HG02943 (cell line): Measurements from ENCODE around the gene TRIM67.
"Not testable (repeated sequence)": the region's sequence is repeated elsewhere in the genome, so short reads cannot be mapped to it uniquely, and the experiment has no call there.

Experiments used
- ATAC-seq: cut with Tn5 transposase; IDR thresholded peaks from one replicate; pipeline ENCODE4 v1.9.1; 2021; ENCODE audit warnings: mild to moderate bottlenecking, low read depth, moderate library complexity; ENCODE audit not compliant: unreplicated experiment

The TRIM67 gene

DNA sequence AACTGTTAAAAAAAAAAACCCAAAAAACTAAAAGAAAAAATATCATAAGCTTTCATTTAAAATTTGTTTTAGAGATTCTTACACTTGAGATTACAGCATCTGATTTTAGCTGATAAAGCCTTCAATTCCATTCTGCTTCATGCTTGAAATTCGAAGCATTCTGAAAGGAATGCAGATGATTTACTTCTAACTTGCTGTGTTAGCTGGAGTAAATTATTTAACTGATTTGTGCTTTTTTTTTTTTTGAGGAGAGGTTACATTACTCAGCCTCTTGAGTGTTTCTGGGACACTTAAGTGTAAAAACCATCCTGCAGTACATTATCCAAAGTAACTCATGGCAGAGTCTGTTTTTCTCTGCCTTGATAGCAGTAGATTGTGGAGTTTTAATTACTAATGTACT, 4.5 kb upstream of the TRIM67 start:
- no peak for ATAC-seq

DNA sequence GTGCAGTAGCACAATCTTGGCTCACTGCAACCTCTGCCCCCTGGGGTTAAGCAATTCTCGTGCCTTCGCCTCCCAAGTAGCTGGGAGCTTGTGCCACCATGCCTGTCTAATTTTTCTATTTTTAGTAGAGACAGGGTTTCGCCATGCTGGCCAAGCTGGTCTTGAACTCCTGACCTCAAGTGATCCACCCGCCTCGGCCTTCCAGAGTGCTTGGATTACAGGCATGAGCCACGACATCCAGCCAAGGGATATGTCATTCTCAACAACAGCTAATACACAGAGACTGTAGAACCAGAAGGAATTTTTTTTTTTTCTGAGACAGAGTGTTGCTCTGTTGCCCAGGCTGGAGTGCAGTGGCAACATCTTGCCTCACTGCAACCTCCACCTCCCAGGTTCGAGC, 3.7 kb upstream of the TRIM67 start:
- not testable (repeated sequence) for ATAC-seq

DNA sequence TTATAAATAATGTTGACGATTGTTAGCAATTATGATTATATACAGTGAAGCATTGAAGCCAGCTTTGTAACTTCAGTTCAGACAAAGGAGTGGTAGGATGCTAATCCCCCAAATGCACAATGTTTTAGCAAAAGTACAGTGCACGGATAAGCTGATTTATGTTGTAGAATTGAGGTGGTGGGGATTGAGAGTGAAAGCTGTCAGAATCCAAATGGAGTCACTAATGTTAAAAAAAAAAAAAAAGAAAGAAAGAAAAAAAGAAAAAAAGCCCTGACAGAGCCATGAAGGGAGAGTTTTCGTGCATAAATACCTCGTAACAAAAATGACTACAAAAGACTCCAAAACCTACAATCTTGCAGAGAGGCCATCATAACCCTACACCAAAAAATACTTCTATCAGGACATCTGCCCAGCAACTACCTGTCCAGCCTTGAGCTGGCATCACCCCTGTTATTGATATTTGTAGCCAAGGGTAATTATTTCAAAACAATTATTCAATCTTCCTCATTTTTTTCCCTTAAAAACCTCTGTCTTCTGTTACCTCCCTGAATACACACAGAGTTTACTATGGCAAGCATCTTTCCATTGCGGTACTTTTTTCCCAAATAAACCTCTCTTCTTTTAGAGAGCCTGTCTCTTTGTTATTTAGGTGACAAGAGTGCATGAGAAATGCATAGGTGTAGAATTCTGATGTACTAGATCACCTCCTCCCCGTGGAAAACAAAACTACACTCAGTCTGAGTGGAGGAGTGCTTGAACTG, 2.5 kb upstream of the TRIM67 start:
- ATAC-seq: no peak

DNA sequence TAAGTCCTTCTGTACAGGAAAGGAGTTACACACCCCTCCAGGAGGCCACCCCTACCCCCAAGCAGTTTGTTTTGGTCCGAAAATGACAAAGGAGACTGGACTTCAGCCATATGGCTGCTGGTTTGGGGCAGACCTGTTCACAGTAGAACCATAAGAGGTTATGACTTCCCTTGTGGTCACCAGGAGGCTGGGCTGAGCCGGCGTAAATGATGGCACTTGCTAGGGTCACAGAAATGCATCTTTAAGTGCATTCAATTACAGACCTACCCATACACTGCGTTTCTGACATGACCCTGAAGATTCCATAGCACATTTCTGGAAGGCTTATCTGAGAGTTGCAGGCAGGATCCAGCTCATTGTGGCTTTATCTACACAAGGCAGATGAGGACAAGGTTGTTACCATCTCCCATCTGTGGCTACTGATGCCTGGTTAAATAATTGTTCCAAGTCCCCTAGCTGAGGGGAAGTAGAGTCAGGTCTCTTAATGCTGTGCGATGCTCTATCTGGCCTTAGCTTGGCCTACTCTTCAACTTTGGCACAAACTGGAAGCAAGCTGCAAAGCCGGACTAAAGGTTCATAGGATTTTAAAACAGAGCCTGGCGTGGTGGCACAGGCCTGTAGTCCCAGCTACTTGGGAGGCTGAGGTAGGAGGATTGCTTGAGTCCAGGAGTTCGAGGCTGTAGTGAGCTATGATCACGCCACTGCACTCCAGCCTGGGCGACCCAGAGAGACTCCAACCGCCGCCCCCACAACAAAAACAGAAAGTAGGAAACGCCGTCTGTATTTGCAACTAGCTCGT, 1.7 kb upstream of the TRIM67 start:
- ATAC-seq: no peak

DNA sequence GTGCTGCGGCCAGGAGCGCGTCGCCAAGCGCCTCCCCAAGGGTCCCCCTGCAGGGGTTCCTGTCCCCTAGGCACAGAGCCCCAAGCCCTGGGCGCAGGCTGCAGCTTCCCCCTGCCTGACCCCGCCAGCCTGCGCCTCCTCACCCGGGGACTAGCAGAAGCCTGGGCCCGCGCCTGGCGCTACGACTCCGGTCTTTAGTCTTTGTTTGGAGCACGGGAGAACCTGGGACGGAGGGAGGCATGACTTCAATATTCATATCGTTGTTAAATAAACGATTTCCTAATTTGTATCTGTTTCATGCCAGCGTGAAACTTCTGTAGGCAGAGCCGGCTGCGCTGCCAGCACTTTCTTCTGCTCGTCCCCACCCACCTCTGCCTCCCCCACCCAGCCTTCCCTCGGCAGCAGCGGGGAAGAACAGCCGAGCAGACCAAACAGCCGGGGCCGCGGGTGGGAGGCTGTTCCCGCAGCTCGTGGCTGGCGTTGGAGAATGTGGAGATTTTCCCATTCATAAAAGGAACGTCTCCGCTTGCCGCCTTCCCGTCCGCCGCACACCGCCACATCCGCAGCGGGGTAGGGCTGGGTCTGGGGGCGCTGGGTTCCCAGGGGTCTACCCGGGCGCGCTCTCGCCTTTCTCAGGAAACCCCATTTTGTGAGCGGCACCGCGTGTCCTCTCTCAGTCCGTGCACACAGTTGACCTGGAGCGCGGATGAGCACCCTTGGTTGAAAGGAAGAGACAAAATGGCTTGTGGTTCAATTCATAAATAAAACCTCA, 777 bp upstream of the TRIM67 start:
- no peak for ATAC-seq

DNA sequence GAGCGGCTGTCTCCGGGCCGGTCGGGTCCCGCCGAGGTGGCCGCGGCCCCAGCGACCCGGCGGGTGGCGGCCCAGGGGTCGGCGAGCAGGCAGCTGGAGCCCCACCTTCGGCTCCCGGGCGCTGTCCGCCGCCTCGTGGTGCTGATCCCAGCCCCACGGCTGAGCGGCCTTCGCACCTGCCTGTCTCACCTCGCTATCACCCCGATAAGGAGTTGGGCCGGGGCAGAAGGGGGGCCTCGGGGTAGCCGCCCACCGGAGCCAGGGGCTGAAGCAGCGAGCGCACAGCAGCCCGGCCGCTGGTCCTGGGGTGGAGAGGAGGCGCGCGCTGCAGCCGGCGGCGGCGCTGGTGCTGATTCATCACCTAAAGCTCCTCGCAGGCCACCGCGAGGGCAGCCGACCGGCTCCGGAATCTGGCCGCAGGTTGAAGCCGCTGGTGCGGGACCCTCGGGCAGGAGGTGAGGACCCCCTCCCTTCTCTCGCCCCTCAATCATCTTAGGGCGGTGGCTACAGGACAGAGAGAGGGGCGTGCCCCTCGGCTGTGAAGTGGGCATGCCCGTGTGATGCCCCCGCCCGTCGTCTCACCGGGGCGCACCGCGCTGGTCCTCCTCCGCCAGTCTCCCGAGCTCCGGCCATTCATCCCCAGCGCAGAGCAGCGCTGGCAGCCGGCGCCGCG, 575 bp downstream of the TRIM67 start:
- no peak for ATAC-seq

DNA sequence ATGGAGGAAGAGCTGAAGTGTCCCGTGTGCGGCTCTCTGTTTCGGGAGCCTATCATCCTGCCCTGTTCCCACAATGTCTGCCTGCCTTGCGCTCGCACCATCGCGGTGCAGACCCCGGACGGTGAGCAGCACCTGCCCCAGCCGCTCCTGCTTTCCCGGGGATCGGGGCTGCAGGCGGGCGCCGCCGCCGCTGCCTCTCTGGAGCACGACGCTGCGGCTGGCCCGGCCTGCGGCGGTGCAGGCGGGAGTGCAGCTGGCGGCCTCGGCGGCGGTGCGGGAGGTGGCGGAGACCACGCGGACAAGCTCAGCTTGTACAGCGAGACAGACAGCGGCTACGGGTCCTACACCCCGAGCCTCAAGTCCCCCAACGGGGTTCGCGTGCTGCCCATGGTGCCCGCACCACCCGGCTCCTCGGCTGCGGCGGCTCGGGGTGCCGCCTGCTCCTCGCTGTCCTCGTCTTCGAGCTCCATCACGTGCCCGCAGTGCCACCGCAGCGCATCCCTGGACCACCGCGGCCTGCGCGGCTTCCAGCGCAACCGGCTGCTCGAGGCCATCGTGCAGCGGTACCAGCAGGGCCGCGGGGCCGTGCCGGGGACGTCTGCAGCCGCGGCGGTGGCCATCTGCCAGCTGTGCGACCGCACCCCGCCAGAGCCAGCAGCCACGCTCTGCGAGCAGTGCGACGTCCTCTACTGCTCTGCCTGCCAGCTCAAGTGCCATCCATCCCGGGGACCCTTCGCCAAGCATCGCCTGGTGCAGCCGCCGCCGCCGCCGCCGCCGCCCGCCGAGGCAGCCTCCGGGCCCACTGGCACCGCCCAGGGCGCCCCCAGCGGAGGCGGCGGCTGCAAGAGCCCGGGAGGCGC, 1.3 kb downstream of the TRIM67 start:
- ATAC-seq: no peak

DNA sequence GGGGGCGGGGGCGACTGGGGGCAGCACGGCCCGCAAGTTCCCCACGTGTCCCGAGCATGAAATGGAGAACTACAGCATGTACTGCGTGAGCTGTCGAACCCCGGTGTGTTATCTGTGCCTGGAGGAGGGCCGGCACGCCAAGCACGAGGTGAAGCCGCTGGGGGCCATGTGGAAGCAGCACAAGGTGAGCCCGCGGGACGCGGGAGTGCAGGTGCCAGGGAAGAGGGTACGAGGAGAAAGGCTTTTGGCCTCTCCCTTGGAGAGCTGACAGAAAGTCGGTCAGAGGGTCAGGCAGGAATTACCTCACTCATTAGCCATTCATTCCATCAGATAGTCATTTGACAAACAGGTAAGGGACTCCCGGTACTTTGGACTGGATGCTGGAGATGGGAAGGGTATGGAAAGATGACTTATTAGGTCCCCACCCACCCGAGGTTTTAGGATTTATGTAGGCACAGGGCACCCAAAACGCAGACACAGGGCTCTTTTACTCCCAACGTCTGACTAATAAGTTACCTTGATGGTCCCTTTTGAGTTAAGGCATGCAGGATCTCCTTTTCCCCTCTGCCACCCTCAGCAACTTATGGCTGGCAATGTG, 2.1 kb downstream of the TRIM67 start:
- no peak for ATAC-seq

DNA sequence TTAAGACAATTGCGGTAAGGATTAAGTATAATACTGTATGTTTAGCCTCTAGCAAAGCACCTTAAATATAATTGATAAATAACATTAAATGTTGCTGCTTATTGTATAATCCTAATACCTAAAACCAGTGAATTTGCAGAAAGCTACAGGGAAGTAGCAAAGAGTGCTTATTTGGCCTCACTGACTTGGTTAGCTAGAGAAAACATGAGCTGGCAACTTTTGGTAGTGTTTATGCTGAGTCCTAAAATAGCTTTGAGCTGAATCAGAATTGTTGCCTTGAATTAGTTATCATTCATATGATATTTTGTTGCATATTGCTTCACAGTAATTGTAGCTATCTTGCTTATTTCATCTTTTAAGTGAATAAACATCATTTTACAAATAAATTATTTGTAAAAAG, 3.5 kb downstream of the TRIM67 start:
- no peak for ATAC-seq

DNA sequence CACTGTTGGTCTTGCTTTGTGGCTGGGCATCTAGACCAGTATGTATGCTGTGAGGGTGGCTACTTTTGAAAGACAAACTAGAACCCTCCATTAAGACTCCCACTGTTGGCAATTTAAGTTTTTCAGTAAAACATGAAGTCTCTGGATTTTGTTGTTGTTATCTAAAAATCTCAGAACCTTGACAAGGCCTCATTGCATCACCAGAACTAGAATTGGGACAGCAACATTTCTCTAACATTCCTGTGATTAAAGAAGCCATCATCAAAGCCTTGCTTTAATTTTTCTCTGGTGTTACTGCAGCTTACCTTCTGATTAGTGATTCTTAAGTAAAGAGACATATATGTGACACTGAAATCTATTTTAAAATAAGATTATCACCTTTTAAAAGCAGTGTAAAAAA, 4.5 kb downstream of the TRIM67 start:
- no peak for ATAC-seq

DNA sequence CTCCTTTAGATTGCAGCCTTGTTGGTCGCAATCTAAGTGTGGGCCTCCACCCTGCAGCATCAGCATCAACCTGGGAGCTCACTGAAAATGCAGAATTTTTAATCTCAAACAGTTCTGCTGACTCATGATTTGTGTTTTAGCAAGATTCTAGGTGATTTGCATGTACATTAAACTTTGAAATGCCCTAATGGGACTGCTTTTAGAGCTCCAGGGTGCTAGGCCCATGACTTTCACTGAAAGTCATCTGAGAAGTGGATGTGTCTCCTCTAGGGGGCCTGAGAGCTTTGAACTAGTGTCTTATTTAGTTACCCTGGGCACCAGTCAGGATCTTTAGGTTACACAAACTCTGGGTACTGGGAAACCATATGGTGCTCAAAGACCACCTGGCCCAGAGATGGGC, 9.0 kb downstream of the TRIM67 start:
- no peak for ATAC-seq

DNA sequence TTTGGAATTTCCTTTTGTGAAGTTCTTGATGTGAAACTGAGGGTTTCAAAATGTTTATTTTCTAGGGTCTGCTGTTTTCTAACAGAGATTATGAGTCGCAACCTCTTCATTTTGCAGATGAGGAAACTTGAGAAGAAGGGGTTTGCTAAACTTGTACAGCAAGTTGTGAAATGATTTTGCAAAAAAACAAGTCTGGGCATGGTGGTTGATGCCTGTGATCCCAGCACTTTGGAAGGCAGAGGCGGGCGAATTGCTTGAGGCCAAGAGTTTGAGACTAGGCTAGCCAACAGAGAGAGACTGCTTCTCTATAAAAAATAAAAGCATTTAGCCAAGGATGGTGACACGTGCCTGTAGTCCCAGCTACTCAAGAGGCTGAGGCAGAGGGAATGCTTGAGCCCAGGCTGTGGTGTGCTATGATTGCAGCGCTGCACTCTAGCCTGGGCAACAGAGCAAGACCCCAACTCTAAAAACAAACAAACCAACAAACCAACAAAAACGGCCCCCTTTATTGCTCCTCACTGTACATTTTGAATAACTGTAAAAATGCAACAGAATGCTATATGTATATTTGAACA, 9.9 kb downstream of the TRIM67 start:
- no peak for ATAC-seq

DNA sequence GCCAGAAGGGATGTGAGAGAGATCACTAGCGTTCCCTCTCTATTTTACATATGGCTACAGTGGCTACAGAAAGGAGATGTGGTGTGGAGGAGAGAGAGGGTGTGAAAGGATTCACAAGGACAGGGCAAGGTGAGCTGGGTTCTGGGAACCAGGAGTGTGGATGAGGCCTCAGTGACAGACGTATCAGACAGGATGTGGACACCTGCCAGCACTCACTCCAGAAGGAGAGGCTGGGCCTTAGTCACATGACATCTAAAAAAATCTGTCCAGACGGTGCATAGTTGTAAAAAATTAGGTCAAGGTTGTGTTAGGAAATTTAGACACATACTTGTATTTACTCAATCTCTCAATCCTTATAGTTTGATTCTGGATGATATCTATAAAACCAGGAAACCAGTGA, 10.6 kb downstream of the TRIM67 start:
- no peak for ATAC-seq

DNA sequence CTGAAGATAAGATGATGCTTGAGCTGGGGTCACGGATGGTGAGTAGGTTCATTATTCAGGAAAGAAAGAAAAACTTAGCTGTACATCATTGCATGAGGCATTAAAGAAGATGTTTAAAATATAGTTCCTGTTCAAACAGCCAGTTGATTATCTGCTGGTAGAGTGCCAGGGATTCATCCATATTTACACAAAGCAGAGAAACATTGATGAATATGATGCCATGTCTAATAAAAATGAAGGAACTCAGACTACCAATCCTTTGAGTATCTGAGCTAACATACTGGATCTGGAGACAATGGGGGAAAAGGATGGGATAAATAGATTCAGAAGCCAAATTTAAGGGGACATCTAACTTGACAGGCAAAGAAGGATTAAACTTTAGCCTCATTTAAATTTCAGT, 14.6 kb downstream of the TRIM67 start:
- no peak for ATAC-seq

DNA sequence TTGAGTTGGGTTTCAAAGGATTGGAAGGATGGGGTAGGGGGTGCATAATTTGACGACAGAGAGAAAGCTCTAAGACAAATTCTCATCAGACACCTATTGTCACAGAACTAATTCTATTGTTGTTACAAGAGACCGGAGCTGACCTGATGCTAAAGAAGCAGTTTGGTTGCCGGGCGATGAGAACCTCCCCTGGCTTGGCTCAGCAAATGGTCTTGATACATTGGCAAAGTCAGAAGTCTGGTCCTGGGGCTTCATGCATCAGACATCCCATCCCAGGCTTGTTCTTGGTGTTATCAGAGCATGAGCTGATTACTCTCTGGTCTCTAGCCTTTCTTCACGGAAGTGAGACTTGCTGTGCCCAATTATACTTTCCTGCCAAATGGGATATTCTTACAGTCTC, 15.4 kb downstream of the TRIM67 start:
- ATAC-seq: no peak

DNA sequence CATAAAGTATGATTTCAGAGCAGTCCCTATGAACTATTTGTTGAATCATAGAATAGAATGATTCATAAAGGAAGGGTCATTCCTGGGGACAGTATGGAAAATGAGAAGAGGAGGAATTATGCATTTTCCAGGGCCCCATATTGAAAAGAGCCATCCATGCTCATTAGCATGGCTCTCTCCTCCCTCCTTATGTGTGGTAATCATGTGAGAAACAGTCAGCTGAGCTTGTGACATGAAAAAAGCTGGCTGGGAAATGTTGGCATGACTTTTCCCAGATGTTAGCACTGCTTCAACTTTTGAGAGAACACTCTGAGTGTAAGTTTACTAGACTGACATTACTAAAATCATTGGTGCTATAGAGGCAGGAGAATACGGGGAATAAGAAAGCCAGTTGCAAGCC, 16.1 kb downstream of the TRIM67 start:
- no peak for ATAC-seq

DNA sequence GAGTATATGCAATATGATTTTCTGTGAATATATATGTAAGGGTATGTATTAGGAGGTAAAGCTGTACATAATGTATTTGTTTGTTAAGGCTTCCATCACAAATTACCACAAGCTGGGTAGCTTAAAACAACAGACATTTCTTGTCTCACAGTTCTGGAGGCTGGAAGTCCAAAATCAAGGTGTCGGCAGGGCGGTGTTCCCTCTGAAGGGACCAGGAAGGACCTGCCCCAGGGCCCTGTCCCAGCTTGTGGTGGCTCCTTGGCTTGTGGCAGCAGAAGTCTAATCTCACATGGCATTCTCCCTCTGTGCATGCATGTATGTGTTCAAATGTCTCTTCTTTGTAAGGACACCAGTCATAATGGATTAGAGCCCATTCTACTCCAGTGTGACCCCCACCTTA, 17.1 kb downstream of the TRIM67 start:
- ATAC-seq: no peak

DNA sequence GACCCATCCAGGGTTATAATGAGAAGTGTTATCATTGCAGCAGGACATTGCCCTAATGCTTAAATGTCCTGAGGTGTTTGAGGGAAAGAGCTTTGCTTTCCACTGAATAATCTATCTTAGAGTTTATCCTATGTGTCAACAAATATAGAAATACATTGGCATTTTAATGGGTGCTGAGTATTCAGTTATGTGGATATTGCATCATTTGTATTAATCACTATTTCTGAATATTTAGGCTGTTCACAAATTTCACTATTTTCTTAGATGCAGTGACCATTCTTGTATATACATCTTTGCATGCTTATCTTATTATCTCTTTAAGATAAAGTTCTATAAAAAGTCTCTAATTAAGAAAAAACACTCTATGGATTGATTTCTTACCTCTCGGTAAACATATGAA, 18.2 kb downstream of the TRIM67 start:
- no peak for ATAC-seq

DNA sequence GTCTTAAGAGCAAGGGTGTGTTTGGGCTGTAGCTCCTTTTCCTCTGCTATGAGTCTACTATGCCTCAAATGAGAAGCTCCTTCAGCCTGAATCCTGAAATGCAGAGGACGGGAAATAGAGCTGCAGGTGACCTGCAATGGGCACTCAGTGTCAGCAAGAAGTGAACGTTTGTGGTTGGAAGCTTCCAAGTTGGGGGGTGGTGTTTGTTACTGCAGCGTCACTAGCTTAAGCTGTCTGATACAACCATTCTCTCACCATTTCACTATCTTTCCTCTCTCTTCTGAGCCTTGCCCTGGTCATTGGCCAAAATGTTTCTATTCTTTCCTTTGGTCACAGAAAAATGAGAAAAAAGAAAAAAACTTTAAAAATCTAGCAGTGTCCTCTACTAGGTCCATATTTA, 19.4 kb downstream of the TRIM67 start:
- no peak for ATAC-seq
